MM.1S (cell line): ENCODE data around the gene HECTD2.

ENCODE experiments used
- DNase-seq: peaks from one replicate; pipeline ENCODE4 v3.0.0-alpha.2; 2015
- H2AFZ ChIP-seq: fragments of 300-600 bp; sonication (generic); 2 replicates; pipeline ENCODE4 v1.6.0; 2016; ENCODE audit warnings: antibody characterized with exemption, low read length
- H3F3A ChIP-seq: fragments of 300-600 bp; sonication (generic); 2 replicates; pipeline ENCODE4 v1.6.1; 2016; ENCODE audit warnings: mild to moderate bottlenecking, antibody characterized with exemption, low read length, moderate library complexity, mixed read lengths; ENCODE audit not compliant: insufficient read depth
- H3K27ac ChIP-seq: fragments of 300-600 bp; sonication (generic); 2 replicates; pipeline ENCODE4 v1.5.1; 2016; ENCODE audit warnings: mild to moderate bottlenecking, low read length
- H3K27me3 ChIP-seq: fragments of 300-600 bp; sonication (generic); replicated peaks from 2 replicates; pipeline ENCODE4 v1.6.0; 2016; ENCODE audit warnings: low read length; ENCODE audit not compliant: insufficient read depth
- H3K36me3 ChIP-seq: fragments of 300-600 bp; sonication (generic); replicated peaks from 2 replicates; pipeline ENCODE4 v1.6.1; 2016; ENCODE audit warnings: mild to moderate bottlenecking, low read length, mixed read lengths; ENCODE audit not compliant: insufficient read depth
- H3K4me1 ChIP-seq: fragments of 300-600 bp; sonication (generic); 2 replicates; pipeline ENCODE4 v1.6.1; 2016; ENCODE audit warnings: low read length, mixed read lengths
- H3K4me2 ChIP-seq: fragments of 300-600 bp; sonication (generic); 2 replicates; pipeline ENCODE4 v1.6.0; 2016; ENCODE audit warnings: low read depth, low read length
- H3K4me3 ChIP-seq: fragments of 300-600 bp; sonication (generic); 2 replicates; pipeline ENCODE4 v1.5.1; 2016; ENCODE audit warnings: low read length, mixed read lengths
- H3K79me2 ChIP-seq: fragments of 300-600 bp; sonication (generic); 2 replicates; pipeline ENCODE4 v1.6.1; 2016; ENCODE audit warnings: mixed run types, low read length, mixed read lengths
- H3K9ac ChIP-seq: fragments of 300-600 bp; sonication (generic); 2 replicates; pipeline ENCODE4 v1.6.1; 2016; ENCODE audit warnings: low read length, mixed read lengths
- H3K9me2 ChIP-seq: fragments of 300-600 bp; sonication (generic); replicated peaks from 2 replicates; pipeline ENCODE4 v1.6.1; 2016; ENCODE audit warnings: mild to moderate bottlenecking, low read length, mixed read lengths; ENCODE audit not compliant: insufficient read depth
- H3K9me3 ChIP-seq: fragments of 300-600 bp; sonication (generic); replicated peaks from 2 replicates; pipeline ENCODE4 v1.6.1; 2016; ENCODE audit warnings: mild to moderate bottlenecking, low read length, mixed read lengths; ENCODE audit not compliant: insufficient read depth
- H4K20me1 ChIP-seq: fragments of 300-600 bp; sonication (generic); 2 replicates; pipeline ENCODE4 v1.6.1; 2016; ENCODE audit warnings: mild to moderate bottlenecking, low read length, moderate library complexity, mixed read lengths; ENCODE audit not compliant: insufficient read depth
- EZH2 ChIP-seq: fragments of 300-600 bp; sonication (generic); optimal IDR thresholded peaks from 2 replicates; pipeline ENCODE3; 2017; ENCODE audit warnings: low read depth, mild to moderate bottlenecking, antibody characterized with exemption, low read length, mixed read lengths
- EZH2phosphoT487 ChIP-seq: fragments of 300-600 bp; sonication (generic); IDR thresholded peaks from 2 replicates; pipeline ENCODE4 v1.6.1; 2018; ENCODE audit warnings: antibody characterized with exemption, low read length
- TF ChIP-seq, protein P1 (sequence below): fragments of 300-600 bp; sonication (generic); IDR thresholded peaks from 2 replicates; pipeline ENCODE4 v1.5.1; 2016; ENCODE audit warnings: antibody characterized with exemption, low read length, mixed read lengths

Gene HECTD2

DNA sequence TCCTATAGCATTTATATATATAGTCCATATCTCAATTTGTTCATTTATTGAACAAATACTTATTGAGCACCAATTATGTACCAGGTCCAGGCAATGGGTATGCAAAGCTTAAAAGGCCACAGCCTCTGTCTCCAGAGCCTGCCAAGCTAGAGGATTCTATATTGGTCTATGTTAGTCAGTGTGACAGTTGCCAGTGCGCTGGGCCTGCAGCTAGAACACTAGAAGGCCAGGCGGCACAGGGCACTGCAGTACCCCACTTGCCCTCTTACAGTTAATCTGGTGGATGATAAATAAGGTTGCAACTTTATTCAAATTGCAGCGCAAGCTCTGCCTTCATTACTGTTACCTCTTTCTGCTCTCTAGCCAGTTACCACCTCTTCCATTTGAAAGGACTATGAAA is 153.9 kb downstream of the HECTD2 start:
- no peaks in the 10 kb centered on the region for H3K4me1 ChIP-seq
- H3K9ac ChIP-seq, result no peak overlapping the region
- H3K79me2 ChIP-seq, result no peaks in the 10 kb centered on the region
- TF ChIP-seq EZH2 (no peak), EZH2phosphoT487 (no peak)
- TF ChIP-seq, protein P1, sequence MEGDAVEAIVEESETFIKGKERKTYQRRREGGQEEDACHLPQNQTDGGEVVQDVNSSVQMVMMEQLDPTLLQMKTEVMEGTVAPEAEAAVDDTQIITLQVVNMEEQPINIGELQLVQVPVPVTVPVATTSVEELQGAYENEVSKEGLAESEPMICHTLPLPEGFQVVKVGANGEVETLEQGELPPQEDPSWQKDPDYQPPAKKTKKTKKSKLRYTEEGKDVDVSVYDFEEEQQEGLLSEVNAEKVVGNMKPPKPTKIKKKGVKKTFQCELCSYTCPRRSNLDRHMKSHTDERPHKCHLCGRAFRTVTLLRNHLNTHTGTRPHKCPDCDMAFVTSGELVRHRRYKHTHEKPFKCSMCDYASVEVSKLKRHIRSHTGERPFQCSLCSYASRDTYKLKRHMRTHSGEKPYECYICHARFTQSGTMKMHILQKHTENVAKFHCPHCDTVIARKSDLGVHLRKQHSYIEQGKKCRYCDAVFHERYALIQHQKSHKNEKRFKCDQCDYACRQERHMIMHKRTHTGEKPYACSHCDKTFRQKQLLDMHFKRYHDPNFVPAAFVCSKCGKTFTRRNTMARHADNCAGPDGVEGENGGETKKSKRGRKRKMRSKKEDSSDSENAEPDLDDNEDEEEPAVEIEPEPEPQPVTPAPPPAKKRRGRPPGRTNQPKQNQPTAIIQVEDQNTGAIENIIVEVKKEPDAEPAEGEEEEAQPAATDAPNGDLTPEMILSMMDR, result no peak
- no peaks in the 10 kb centered on the region for H3K9me2 ChIP-seq
- no peaks in the 10 kb centered on the region for H3F3A ChIP-seq
- DNase-seq, result no peak
- no peaks in the 10 kb centered on the region for H3K36me3 ChIP-seq
- no peaks in the 10 kb centered on the region for H3K27me3 ChIP-seq
- no peaks in the 10 kb centered on the region for H3K9me3 ChIP-seq
- no peaks in the 10 kb centered on the region for H4K20me1 ChIP-seq
- H3K4me3 ChIP-seq, result no peak overlapping the region
- H3K4me2 ChIP-seq, result no peak overlapping the region
- H2AFZ ChIP-seq, result no peak overlapping the region
- H3K27ac ChIP-seq, result no peak overlapping the region
